HCT116 (cell line): ENCODE results near the gene DNAJC6. TPM values are rescaled to one million over a fixed set of nuclear protein-coding genes. Genes with fewer than 3 reads are reported as not detected.

ENCODE experiments used
- ATAC-seq: fragments of 200-7000 bp; cut with Tn5 transposase; 2 replicates; pipeline ENCODE4 v1.9.1; 2020; ENCODE audit warnings: mild to moderate bottlenecking, moderate library complexity
- BruUV-seq: library from RNA; stranded (reverse); fragments of 400-500 nt; replicated peaks from 2 replicates; lab custom pipeline; 2021; lab: Mats Ljungman, UMichigan
- CTCF ChIA-PET: fragments of 300-600 bp; sonication (Branson Sonifier 250); formaldehyde crosslinking; loops from one replicate; lab custom pipeline; 2021; ENCODE audit warnings: antibody characterized with exemption; lab: Charles Lee
- POLR2A ChIA-PET: fragments of 300-600, 350-600 bp; sonication (Branson Sonifier 250); formaldehyde crosslinking; loops from one replicate; lab custom pipeline; 2021; ENCODE audit warnings: antibody characterized with exemption; lab: Charles Lee
- RAD21 ChIA-PET, 2 experiments: fragments of 300-600 bp; sonication (Branson Sonifier 250); formaldehyde crosslinking; loops; one replicate each; lab custom pipeline; 2023; ENCODE audit warnings: low total read pairs in 2 of 2; ENCODE audit not compliant: uncharacterized antibody in 2 of 2, unreplicated experiment in 2 of 2, low non-redundant PET in 1 of 2; lab: Charles Lee
- DNase-seq: peaks from one replicate; pipeline ENCODE4 v3.0.0-alpha.2; 2010; ENCODE audit warnings: low read depth, low spot score
- H2AFZ ChIP-seq: fragments of 200-600 bp; shearing (Covaris generic), sonication (generic); 2 replicates; pipeline ENCODE4 v1.6.1; 2017; ENCODE audit warnings: low read depth, mixed run types, mixed read lengths, antibody characterized with exemption, low read length; ENCODE audit not compliant: poor library complexity, severe bottlenecking
- H3K27ac ChIP-seq: 2 replicates; pipeline ENCODE4 v1.5.1; 2012; ENCODE audit warnings: low read depth, low read length
- H3K27me3 ChIP-seq: fragments of 200-600 bp; sonication (generic); 2 replicates; pipeline ENCODE4 v1.6.1; 2016; ENCODE audit warnings: mixed run types, low read length, mixed read lengths; ENCODE audit not compliant: insufficient read depth
- H3K36me3 ChIP-seq, 2 experiments: fragments of 200-500 bp in 1 of 2; fragments of 200-600 bp in 1 of 2; sonication (Bioruptor generic) in 1 of 2; sonication (generic) in 1 of 2; 2 replicates each; pipeline versions ENCODE4 v1.5.1 to v1.6.1; 2014 to 2016; ENCODE audit warnings: low read length in 2 of 2, inconsistent platforms in 1 of 2, mixed read lengths in 1 of 2, mixed run types in 1 of 2; ENCODE audit not compliant: insufficient read depth in 2 of 2, control insufficient read depth in 1 of 2
- H3K4me1 ChIP-seq, 2 experiments: fragments of 200-600 bp in 1 of 2; sonication (generic) in 1 of 2; 2 replicates each; pipeline versions ENCODE4 v1.5.1 to v1.6.1; 2012 to 2017; ENCODE audit warnings: low read length in 2 of 2, inconsistent platforms in 1 of 2, mild to moderate bottlenecking in 1 of 2, mixed read lengths in 1 of 2, mixed run types in 1 of 2, moderate library complexity in 1 of 2; ENCODE audit not compliant: insufficient read depth in 2 of 2, control insufficient read depth in 1 of 2
- H3K4me2 ChIP-seq: fragments of 200-600 bp; sonication (generic); 2 replicates; pipeline ENCODE4 v1.6.1; 2017; ENCODE audit warnings: mixed run types, low read length, mixed read lengths
- H3K4me3 ChIP-seq, 2 experiments: fragments of 200-600 bp in 1 of 2; sonication (generic) in 1 of 2; replicated peaks in 1 of 2; 2 replicates each; pipeline ENCODE4 v1.5.1; 2011 to 2016; ENCODE audit warnings: low read length in 2 of 2, control low read depth in 1 of 2, low read depth in 1 of 2, mild to moderate bottlenecking in 1 of 2, mixed read lengths in 1 of 2, mixed run types in 1 of 2
- H3K79me2 ChIP-seq: fragments of 200-600 bp; sonication (generic); 2 replicates; pipeline ENCODE4 v1.6.1; 2017; ENCODE audit warnings: mild to moderate bottlenecking, mixed run types, low read length, moderate library complexity, mixed read lengths; ENCODE audit not compliant: insufficient read depth
- H3K9ac ChIP-seq: fragments of 200-600 bp; sonication (generic); 2 replicates; pipeline ENCODE4 v1.6.1; 2016; ENCODE audit warnings: low read length, mixed read lengths
- H3K9me2 ChIP-seq: fragments of 200-600 bp; sonication (generic), shearing (Covaris generic); 2 replicates; pipeline ENCODE4 v1.6.1; 2017; ENCODE audit warnings: mixed run types, mild to moderate bottlenecking, moderate library complexity; ENCODE audit not compliant: insufficient read depth
- H3K9me3 ChIP-seq, 2 experiments: fragments of 200-500 bp in 1 of 2; fragments of 200-600 bp in 1 of 2; sonication (Bioruptor generic) in 1 of 2; sonication (generic) in 1 of 2; 2 replicates each; pipeline ENCODE4 v1.6.1; 2014 to 2017; ENCODE audit warnings: low read length in 2 of 2, mixed read lengths in 2 of 2, inconsistent platforms in 1 of 2, low read depth in 1 of 2, mild to moderate bottlenecking in 1 of 2, mixed run types in 1 of 2, moderate library complexity in 1 of 2; ENCODE audit not compliant: control insufficient read depth in 1 of 2, insufficient read depth in 1 of 2
- H4K20me1 ChIP-seq: fragments of 200-600 bp; sonication (generic), shearing (Covaris generic); 2 replicates; pipeline ENCODE4 v1.6.1; 2017; ENCODE audit warnings: mixed run types, mild to moderate bottlenecking, moderate library complexity; ENCODE audit not compliant: insufficient read depth
- CBX3 ChIP-seq: IDR thresholded peaks from 2 replicates; pipeline ENCODE4 v1.6.1; 2012; ENCODE audit warnings: low read depth
- CEBPB ChIP-seq: IDR thresholded peaks from 2 replicates; pipeline ENCODE4 v1.6.1; 2012; ENCODE audit warnings: low read depth
- ELF1 ChIP-seq: IDR thresholded peaks from 2 replicates; pipeline ENCODE4 v1.6.1; 2012; ENCODE audit warnings: low read depth, borderline replicate concordance
- EZH2 ChIP-seq: fragments of 200-600 bp; sonication (generic); IDR thresholded peaks from 2 replicates; pipeline ENCODE4 v1.6.1; 2017; ENCODE audit warnings: antibody characterized with exemption, mixed run types
- EZH2phosphoT487 ChIP-seq: fragments of 200-600 bp; IDR thresholded peaks from 2 replicates; pipeline ENCODE4 v1.6.1; 2018; ENCODE audit warnings: antibody characterized with exemption, borderline replicate concordance
- FOSL1 ChIP-seq: IDR thresholded peaks from 2 replicates; pipeline ENCODE4 v1.6.1; 2012; ENCODE audit warnings: low read depth
- JUND ChIP-seq: IDR thresholded peaks from 2 replicates; pipeline ENCODE4 v1.6.1; 2012
- POLR2A ChIP-seq: IDR thresholded peaks from 2 replicates; pipeline ENCODE4 v1.7.0; 2011; ENCODE audit warnings: borderline replicate concordance; ENCODE audit not compliant: insufficient read depth, insufficient read length; ENCODE audit errors: extremely low read depth
- POLR2AphosphoS5 ChIP-seq: IDR thresholded peaks from 2 replicates; pipeline ENCODE4 v1.6.1; 2011; ENCODE audit warnings: mild to moderate bottlenecking, low read depth, low read length, moderate library complexity
- SIN3A ChIP-seq: IDR thresholded peaks from 2 replicates; pipeline ENCODE4 v1.6.1; 2012; ENCODE audit warnings: low read depth
- SP1 ChIP-seq: IDR thresholded peaks from 2 replicates; pipeline ENCODE4 v1.6.1; 2012; ENCODE audit warnings: low read depth
- SRF ChIP-seq: IDR thresholded peaks from 2 replicates; pipeline ENCODE4 v1.6.1; 2012; ENCODE audit warnings: low read depth
- TCF7L2 ChIP-seq: IDR thresholded peaks from 2 replicates; pipeline ENCODE4 v1.7.0; 2011; ENCODE audit warnings: borderline replicate concordance, inconsistent platforms; ENCODE audit not compliant: insufficient read depth, insufficient read length; ENCODE audit errors: extremely low read depth
- YY1 ChIP-seq: IDR thresholded peaks from 2 replicates; pipeline ENCODE4 v1.6.1; 2011; ENCODE audit warnings: low read length, low read depth, moderate library complexity, mild to moderate bottlenecking; ENCODE audit not compliant: insufficient replicate concordance; ENCODE audit errors: extremely low read depth
- ZFX ChIP-seq: fragments of 450-650 bp; IDR thresholded peaks from 2 replicates; pipeline ENCODE4 v1.6.1; 2017
- ZNF274 ChIP-seq: fragments of 200-500 bp; sonication (Bioruptor generic); IDR thresholded peaks from 2 replicates; pipeline ENCODE4 v1.6.1; 2014; ENCODE audit warnings: mild to moderate bottlenecking, low read depth, low read length, inconsistent platforms
- intact Hi-C: fragments of 100-400 bp; cut with micrococcal nuclease; formaldehyde crosslinking; loops from 2 replicates; pipeline ENCODE4 v1.10.0; 2022
- total RNA-seq: library from RNA; stranded (reverse); gene quantifications from one replicate; pipeline ENCODE4 v1.2.1, GENCODE V29; 2021; ENCODE audit not compliant: unreplicated experiment
- TF ChIP-seq, protein P1 (sequence below): IDR thresholded peaks from 2 replicates; pipeline ENCODE4 v1.6.1; 2012
- TF ChIP-seq, protein P2 (sequence below): IDR thresholded peaks from 2 replicates; pipeline ENCODE4 v1.6.1; 2012
- TF ChIP-seq, protein P3 (sequence below): IDR thresholded peaks from 2 replicates; pipeline ENCODE4 v1.6.1; 2012; ENCODE audit warnings: low read depth
- TF ChIP-seq, protein P4 (sequence below), 3 experiments: fragments of 200-600 bp in 1 of 3; sonication (generic) in 1 of 3; IDR thresholded peaks in 2 of 3; conservative IDR thresholded peaks in 1 of 3; 2 replicates each; pipeline ENCODE4 v1.5.1; 2012 to 2017; ENCODE audit warnings: low read depth in 2 of 3, low read length in 2 of 3, antibody characterized with exemption in 1 of 3, borderline replicate concordance in 1 of 3, control low read depth in 1 of 3, mild to moderate bottlenecking in 1 of 3, mixed read lengths in 1 of 3, mixed run types in 1 of 3, moderate library complexity in 1 of 3; ENCODE audit not compliant: insufficient read depth in 1 of 3

Gene DNAJC6
- total RNA-seq, 1 experiment from 2014 or later: 9.0 TPM

DNA sequence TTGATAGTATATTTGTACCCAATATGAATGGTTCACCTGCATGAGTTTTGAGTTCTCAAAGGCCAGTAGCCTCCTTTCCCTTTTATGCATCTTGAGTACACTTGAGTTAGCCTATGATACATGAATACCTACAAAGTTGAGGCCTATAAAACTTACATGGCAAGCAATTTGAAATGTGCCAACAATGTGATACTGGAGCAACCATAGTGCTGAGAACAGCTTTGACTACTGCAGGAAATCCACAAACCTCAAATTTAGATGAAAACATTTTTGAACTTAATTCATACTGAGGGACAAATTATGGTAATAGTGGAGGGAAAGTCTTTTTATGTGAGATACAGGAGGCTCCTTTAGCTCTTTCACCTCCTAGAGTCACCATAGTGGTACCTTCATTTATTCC lies 148.5 kb downstream of the DNAJC6 start:
- H2AFZ ChIP-seq: no peak overlapping the region
- no peak for ATAC-seq
- H3K9me2 ChIP-seq: no peaks in the 10 kb centered on the region
- no TSS peak for BruUV-seq
- H3K27ac ChIP-seq: no peak overlapping the region
- no peaks in the 10 kb centered on the region for H4K20me1 ChIP-seq
- H3K36me3 ChIP-seq: no peaks in the 10 kb centered on the region
- H3K9me3 ChIP-seq: no peaks in the 10 kb centered on the region
- no peaks in the 10 kb centered on the region for H3K79me2 ChIP-seq
- intact Hi-C loops: no loop called here
- H3K4me1 ChIP-seq: peaks cover 0 to 4% of the 10 kb centered on the region in 2 experiments; a peak in 1 of 4 replicates
- H3K9ac ChIP-seq: no peak overlapping the region
- no peak overlapping the region for H3K4me2 ChIP-seq
- POLR2A ChIA-PET: no interaction called here
- DNase-seq: no peak
- H3K27me3 ChIP-seq: no peaks in the 10 kb centered on the region
- RAD21 ChIA-PET: no interaction called here
- TF ChIP-seq CEBPB (no peak), TCF7L2 (no peak), SIN3A (no peak), ELF1 (no peak), POLR2A (no peak), CBX3 (no peak), ZNF274 (no peak), POLR2AphosphoS5 (no peak), EZH2 (no peak), EZH2phosphoT487 (no peak), SRF (no peak), YY1 (no peak), ZFX (no peak), SP1 (no peak), JUND (no peak), FOSL1 (no peak)
- TF ChIP-seq, protein P1, sequence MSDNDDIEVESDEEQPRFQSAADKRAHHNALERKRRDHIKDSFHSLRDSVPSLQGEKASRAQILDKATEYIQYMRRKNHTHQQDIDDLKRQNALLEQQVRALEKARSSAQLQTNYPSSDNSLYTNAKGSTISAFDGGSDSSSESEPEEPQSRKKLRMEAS: no peak
- TF ChIP-seq, protein P2, sequence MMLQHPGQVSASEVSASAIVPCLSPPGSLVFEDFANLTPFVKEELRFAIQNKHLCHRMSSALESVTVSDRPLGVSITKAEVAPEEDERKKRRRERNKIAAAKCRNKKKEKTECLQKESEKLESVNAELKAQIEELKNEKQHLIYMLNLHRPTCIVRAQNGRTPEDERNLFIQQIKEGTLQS: no peak
- TF ChIP-seq, protein P3, sequence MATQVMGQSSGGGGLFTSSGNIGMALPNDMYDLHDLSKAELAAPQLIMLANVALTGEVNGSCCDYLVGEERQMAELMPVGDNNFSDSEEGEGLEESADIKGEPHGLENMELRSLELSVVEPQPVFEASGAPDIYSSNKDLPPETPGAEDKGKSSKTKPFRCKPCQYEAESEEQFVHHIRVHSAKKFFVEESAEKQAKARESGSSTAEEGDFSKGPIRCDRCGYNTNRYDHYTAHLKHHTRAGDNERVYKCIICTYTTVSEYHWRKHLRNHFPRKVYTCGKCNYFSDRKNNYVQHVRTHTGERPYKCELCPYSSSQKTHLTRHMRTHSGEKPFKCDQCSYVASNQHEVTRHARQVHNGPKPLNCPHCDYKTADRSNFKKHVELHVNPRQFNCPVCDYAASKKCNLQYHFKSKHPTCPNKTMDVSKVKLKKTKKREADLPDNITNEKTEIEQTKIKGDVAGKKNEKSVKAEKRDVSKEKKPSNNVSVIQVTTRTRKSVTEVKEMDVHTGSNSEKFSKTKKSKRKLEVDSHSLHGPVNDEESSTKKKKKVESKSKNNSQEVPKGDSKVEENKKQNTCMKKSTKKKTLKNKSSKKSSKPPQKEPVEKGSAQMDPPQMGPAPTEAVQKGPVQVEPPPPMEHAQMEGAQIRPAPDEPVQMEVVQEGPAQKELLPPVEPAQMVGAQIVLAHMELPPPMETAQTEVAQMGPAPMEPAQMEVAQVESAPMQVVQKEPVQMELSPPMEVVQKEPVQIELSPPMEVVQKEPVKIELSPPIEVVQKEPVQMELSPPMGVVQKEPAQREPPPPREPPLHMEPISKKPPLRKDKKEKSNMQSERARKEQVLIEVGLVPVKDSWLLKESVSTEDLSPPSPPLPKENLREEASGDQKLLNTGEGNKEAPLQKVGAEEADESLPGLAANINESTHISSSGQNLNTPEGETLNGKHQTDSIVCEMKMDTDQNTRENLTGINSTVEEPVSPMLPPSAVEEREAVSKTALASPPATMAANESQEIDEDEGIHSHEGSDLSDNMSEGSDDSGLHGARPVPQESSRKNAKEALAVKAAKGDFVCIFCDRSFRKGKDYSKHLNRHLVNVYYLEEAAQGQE: no peak
- TF ChIP-seq, protein P4, sequence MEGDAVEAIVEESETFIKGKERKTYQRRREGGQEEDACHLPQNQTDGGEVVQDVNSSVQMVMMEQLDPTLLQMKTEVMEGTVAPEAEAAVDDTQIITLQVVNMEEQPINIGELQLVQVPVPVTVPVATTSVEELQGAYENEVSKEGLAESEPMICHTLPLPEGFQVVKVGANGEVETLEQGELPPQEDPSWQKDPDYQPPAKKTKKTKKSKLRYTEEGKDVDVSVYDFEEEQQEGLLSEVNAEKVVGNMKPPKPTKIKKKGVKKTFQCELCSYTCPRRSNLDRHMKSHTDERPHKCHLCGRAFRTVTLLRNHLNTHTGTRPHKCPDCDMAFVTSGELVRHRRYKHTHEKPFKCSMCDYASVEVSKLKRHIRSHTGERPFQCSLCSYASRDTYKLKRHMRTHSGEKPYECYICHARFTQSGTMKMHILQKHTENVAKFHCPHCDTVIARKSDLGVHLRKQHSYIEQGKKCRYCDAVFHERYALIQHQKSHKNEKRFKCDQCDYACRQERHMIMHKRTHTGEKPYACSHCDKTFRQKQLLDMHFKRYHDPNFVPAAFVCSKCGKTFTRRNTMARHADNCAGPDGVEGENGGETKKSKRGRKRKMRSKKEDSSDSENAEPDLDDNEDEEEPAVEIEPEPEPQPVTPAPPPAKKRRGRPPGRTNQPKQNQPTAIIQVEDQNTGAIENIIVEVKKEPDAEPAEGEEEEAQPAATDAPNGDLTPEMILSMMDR (IDR thresholded peaks at IDR 0.05 in 2 of 3, conservative IDR thresholded peaks at IDR 0.05 in 1 of 3; ENCODE audit: borderline replicate concordance in 1 of 3, insufficient read depth in 1 of 3, low read depth in 2 of 3, low read length in 2 of 3): no peak
- no peak overlapping the region for H3K4me3 ChIP-seq
- CTCF ChIA-PET: interaction anchor here (1.4 to 3.2 kb wide), 3 partner anchors 9 to 221 kb away, joined by 3 to 28 read pairs (median 21); no protein-coding TSS in a partner anchor
